Astrocyte of the cerebellum (primary cell): ENCODE results near the gene DPM2.
A peak's percentile ranks its signal among the peaks of the same experiment; 100 is the strongest.

Experiments
- DNase-seq: peaks from one replicate; pipeline ENCODE4 v3.0.0-alpha.2; 2011; ENCODE audit warnings: low read depth
- H3K4me3 ChIP-seq: 2 replicates; pipeline ENCODE4 v1.5.1; 2011; ENCODE audit warnings: mild to moderate bottlenecking, low read depth, low read length, moderate library complexity
- CTCF ChIP-seq: IDR thresholded peaks from 2 replicates; pipeline ENCODE4 v1.5.1; 2012; ENCODE audit warnings: low read length, low read depth, moderate library complexity, mild to moderate bottlenecking; ENCODE audit errors: missing control alignments
- in situ Hi-C: cut with HindIII; loops from 2 replicates; pipeline ENCODE4 v1.10.0; 2017; ENCODE audit warnings: low sequenced_read_pairs

DPM2 gene

DNA sequence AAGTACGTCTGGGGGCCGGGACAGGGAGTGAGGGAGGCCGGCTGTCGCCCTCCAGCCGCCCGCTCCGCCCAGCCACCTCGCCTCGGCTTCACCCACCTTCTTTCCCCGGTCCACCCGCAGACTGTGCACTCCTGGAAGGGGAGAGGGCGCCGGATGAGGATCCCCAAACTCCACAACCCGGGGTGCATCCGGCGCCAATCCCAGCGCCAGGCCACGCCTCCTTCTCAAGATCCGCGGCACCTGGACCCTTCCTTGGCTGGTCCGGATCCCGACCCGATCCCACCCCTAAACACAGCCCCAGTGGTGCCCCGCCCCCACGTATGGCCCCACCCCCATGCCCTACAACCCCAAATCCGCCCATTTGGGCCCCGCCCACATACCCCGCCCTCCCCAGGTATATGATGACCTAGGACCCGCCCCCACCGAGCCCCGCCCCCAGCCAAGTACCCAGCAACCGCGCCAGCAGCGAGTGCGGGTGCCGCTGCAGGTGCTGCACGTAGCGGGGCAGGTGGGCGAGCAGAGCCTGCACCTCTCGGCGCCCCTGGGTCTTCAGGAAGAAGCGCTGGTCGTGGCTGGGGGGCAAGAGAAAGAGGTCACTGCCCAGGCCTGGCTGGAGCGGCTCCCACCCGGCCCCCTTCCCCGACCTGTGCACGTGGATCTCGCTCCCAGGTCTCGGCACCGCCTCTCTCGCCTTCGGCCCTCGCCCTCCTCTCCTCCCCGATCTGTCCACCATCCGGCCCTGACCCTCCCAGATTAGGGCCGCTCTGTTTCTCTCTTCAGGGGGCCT is 10.3 kb downstream of the DPM2 start:
- TF ChIP-seq CTCF, result no peak
- DNase-seq, result no peak
- peak overlapping the region; percentile 29 for H3K4me3 ChIP-seq
- in situ Hi-C loops, result no loop called here

- in situ Hi-C loops, result no loop called here
- no peak for DNase-seq
- H3K4me3 ChIP-seq, result peak overlapping the region; percentile 29
- TF ChIP-seq CTCF, result no peak
Observed at GRCh38 chr9:127926906-127927200, 10.8 kb downstream of the DPM2 start.

- no peak for DNase-seq
- no peak for TF ChIP-seq CTCF
- in situ Hi-C loops, result no loop called here
- H3K4me3 ChIP-seq, result no peak overlapping the region
Observed at GRCh38 chr9:127925959-127926905, 11.4 kb downstream of the DPM2 start.

GRCh38 chr9:127924736-127925444 is 12.8 kb downstream of the DPM2 start:
- no peak overlapping the region for H3K4me3 ChIP-seq
- DNase-seq, result no peak
- in situ Hi-C loops, result no loop called here
- no peak for TF ChIP-seq CTCF

- peak; percentile 81 for DNase-seq
- in situ Hi-C loops, result no loop called here
- H3K4me3 ChIP-seq, result no peak overlapping the region
- TF ChIP-seq CTCF, result no peak
Observed at GRCh38 chr9:127923771-127924170, 13.9 kb downstream of the DPM2 start.

DNA sequence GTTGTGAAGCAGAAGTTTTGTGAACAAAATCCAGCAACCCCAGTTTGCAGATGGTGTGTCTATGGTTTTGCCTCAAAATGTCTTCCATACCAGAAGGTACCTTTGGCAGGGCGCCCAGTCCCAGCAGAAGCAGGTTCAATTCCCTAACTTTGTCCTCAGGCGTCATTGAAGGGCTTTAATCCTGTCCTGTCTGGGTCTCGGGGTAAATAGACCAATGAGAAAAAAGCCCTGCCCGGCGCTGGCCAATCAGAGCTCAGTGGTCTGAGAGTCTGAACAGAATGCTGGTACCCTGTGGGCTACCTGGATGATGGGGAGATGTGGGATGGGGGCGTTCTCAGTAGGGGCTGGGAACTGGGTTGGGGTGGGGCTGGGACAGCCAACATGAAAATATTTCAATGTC is 14.6 kb downstream of the DPM2 start:
- DNase-seq, result no peak

More for the DNA sequence above, 14.6 kb downstream of the DPM2 start:
- in situ Hi-C loops, result no loop called here
- no peak for TF ChIP-seq CTCF
- no peak overlapping the region for H3K4me3 ChIP-seq
